ENCODE results near the gene YTHDF1.

YTHDF1 gene

GRCh38 chr20:63196768-63197470 lies 19.0 kb downstream of the YTHDF1 start:
- Histone ChIP-seq H3K27me3 (ENCODE audit: low read depth, low read length) (no peaks in the 10 kb centered on the region), H3K4me1 (ENCODE audit: control insufficient read depth in 1 of 2, insufficient read depth in 2 of 2, low read length in 2 of 2) (peaks cover 0 to 10% of the 10 kb centered on the region in 2 donors), H3K27ac (ENCODE audit: low read length) (no peak overlapping the region), H3K4me3 (ENCODE audit: low read depth in 1 of 2, low read length in 2 of 2) (no peak overlapping the region), H3K9me3 (ENCODE audit: control insufficient read depth in 1 of 2, low read length in 2 of 2) (no peaks in the 10 kb centered on the region), H3K36me3 (ENCODE audit: control insufficient read depth in 1 of 2, insufficient read depth in 2 of 2, low read length in 2 of 2) (peaks cover 19 to 27% of the 10 kb centered on the region in 2 donors)

GRCh38 chr20:63194797-63195173 lies 21.1 kb downstream of the YTHDF1 start:
- no peaks in the 10 kb centered on the region for H3K9me3 ChIP-seq (ENCODE audit: control insufficient read depth in 1 of 2, low read length in 2 of 2)
- no peak overlapping the region for H3K27ac ChIP-seq (ENCODE audit: low read length)
- H3K4me3 ChIP-seq (ENCODE audit: low read depth in 1 of 2, low read length in 2 of 2) = no peak overlapping the region
- H3K27me3 ChIP-seq (ENCODE audit: low read depth, low read length) = no peaks in the 10 kb centered on the region
- H3K4me1 ChIP-seq (ENCODE audit: control insufficient read depth in 1 of 2, insufficient read depth in 2 of 2, low read length in 2 of 2) = peaks cover 0 to 10% of the 10 kb centered on the region in 2 donors
- peaks cover 11 to 13% of the 10 kb centered on the region in 2 donors for H3K36me3 ChIP-seq (ENCODE audit: control insufficient read depth in 1 of 2, insufficient read depth in 2 of 2, low read length in 2 of 2)

DNA sequence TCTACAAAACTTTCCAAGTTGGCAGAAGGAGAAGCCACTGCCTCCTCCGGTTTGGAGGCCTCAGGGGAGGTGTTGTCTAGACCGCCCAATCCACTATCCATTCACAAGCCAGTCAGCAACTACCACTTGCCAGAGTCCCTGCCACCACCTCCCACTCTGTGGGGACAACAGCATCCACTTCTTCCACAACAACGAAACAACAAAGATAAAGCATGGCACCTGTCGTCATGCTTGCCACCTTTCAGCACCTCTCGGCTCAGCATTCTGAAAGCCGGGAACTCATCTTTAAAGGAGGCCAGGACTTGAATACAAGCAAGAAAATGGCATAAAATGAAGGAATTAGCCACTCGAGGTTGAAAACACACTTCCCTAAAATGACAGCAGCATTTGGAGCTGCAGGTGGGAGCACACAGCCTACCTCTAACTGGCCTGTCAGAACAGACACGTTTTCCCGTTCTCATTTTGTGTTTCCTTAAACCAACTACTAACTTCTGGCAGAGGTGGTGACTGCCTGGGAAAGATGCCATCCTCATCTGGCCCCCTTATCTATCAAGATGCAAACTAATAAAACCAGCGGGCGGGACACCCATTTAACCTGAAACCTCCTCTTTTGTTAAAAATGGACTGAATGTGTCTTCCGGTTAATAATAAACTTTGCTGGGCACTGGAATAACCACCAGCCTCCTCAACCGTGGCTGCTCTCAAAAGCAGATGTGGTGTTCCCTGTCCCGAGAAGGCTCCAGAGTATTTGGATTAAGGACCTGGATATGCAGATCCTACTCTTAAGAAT lies 21.7 kb downstream of the YTHDF1 start:
- Histone ChIP-seq H3K27ac (ENCODE audit: low read length) (no peak overlapping the region), H3K27me3 (ENCODE audit: low read depth, low read length) (no peaks in the 10 kb centered on the region), H3K4me1 (ENCODE audit: control insufficient read depth in 1 of 2, insufficient read depth in 2 of 2, low read length in 2 of 2) (peaks cover 0 to 10% of the 10 kb centered on the region in 2 donors), H3K36me3 (ENCODE audit: control insufficient read depth in 1 of 2, insufficient read depth in 2 of 2, low read length in 2 of 2) (peaks cover 11 to 13% of the 10 kb centered on the region in 2 donors), H3K4me3 (ENCODE audit: low read depth in 1 of 2, low read length in 2 of 2) (no peak overlapping the region), H3K9me3 (ENCODE audit: control insufficient read depth in 1 of 2, low read length in 2 of 2) (no peaks in the 10 kb centered on the region)

DNA sequence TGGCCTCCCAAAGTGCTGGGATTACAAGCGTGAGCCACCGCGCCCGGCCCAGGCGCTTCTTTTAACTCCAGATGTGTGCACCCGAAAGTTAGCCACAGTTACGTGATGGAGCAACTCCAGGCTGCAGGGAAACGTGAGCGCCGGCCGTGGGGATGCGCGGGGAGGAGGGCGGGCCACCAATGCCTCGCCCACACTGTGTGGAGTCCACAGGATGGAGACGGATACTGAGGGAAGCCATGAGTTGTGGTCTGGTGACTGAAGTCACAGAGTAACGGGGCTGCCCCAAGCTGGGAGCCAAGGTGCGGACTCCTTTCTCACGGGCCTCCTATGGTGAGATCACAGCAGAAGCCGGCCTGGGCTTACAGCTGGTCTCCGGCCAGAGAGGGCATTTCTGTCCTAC lies 23.2 kb downstream of the YTHDF1 start:
- Histone ChIP-seq H3K27me3 (ENCODE audit: low read depth, low read length) (no peaks in the 10 kb centered on the region), H3K4me1 (ENCODE audit: control insufficient read depth in 1 of 2, insufficient read depth in 2 of 2, low read length in 2 of 2) (peaks cover 0 to 6% of the 10 kb centered on the region in 2 donors), H3K27ac (ENCODE audit: low read length) (no peak overlapping the region), H3K36me3 (ENCODE audit: control insufficient read depth in 1 of 2, insufficient read depth in 2 of 2, low read length in 2 of 2) (peaks cover 11 to 12% of the 10 kb centered on the region in 2 donors), H3K9me3 (ENCODE audit: control insufficient read depth in 1 of 2, low read length in 2 of 2) (no peaks in the 10 kb centered on the region), H3K4me3 (ENCODE audit: low read depth in 1 of 2, low read length in 2 of 2) (no peak overlapping the region)

GRCh38 chr20:63191400-63191799 lies 24.5 kb downstream of the YTHDF1 start:
- Histone ChIP-seq H3K4me3 (ENCODE audit: low read depth in 1 of 2, low read length in 2 of 2) (no peak overlapping the region), H3K36me3 (ENCODE audit: control insufficient read depth in 1 of 2, insufficient read depth in 2 of 2, low read length in 2 of 2) (peaks cover 11% of the 10 kb centered on the region in 2 donors), H3K27me3 (ENCODE audit: low read depth, low read length) (no peaks in the 10 kb centered on the region), H3K4me1 (ENCODE audit: control insufficient read depth in 1 of 2, insufficient read depth in 2 of 2, low read length in 2 of 2) (no peaks in the 10 kb centered on the region), H3K9me3 (ENCODE audit: control insufficient read depth in 1 of 2, low read length in 2 of 2) (no peaks in the 10 kb centered on the region), H3K27ac (ENCODE audit: low read length) (no peak overlapping the region)

DNA sequence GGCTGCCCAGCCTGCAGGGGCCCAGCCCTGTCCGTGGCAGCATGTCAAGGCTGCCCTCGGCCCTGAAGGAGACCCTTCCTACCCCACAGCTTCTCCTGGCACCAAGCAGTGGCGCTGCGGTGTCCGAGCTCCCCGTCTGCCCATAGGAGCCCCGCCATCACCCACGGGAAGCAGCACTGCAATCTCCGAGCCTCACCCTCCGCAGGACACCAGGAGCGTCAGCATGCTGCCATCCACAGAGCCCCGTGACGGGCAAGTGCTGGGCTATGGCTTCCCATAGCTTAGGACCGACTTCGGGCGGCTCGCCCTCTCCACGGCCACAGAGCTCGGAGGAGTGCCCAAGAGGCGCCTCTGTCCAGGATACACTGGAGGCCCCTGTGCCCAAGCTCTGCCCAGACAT lies 25.1 kb downstream of the YTHDF1 start:
- no peaks in the 10 kb centered on the region for H3K27me3 ChIP-seq (ENCODE audit: low read depth, low read length)
- H3K27ac ChIP-seq (ENCODE audit: low read length) = no peak overlapping the region
- H3K4me3 ChIP-seq (ENCODE audit: low read depth in 1 of 2, low read length in 2 of 2) = no peak overlapping the region
- H3K4me1 ChIP-seq (ENCODE audit: control insufficient read depth in 1 of 2, insufficient read depth in 2 of 2, low read length in 2 of 2) = no peaks in the 10 kb centered on the region
- peaks cover 10 to 11% of the 10 kb centered on the region in 2 donors for H3K36me3 ChIP-seq (ENCODE audit: control insufficient read depth in 1 of 2, insufficient read depth in 2 of 2, low read length in 2 of 2)
- no peaks in the 10 kb centered on the region for H3K9me3 ChIP-seq (ENCODE audit: control insufficient read depth in 1 of 2, low read length in 2 of 2)

GRCh38 chr20:63189846-63190559 lies 25.9 kb downstream of the YTHDF1 start:
- Histone ChIP-seq H3K27me3 (ENCODE audit: low read depth, low read length) (no peaks in the 10 kb centered on the region), H3K36me3 (ENCODE audit: control insufficient read depth in 1 of 2, insufficient read depth in 2 of 2, low read length in 2 of 2) (peaks cover 2 to 5% of the 10 kb centered on the region in 2 donors), H3K4me3 (ENCODE audit: low read depth in 1 of 2, low read length in 2 of 2) (no peak overlapping the region), H3K4me1 (ENCODE audit: control insufficient read depth in 1 of 2, insufficient read depth in 2 of 2, low read length in 2 of 2) (no peaks in the 10 kb centered on the region), H3K27ac (ENCODE audit: low read length) (no peak overlapping the region), H3K9me3 (ENCODE audit: control insufficient read depth in 1 of 2, low read length in 2 of 2) (no peaks in the 10 kb centered on the region)

DNA sequence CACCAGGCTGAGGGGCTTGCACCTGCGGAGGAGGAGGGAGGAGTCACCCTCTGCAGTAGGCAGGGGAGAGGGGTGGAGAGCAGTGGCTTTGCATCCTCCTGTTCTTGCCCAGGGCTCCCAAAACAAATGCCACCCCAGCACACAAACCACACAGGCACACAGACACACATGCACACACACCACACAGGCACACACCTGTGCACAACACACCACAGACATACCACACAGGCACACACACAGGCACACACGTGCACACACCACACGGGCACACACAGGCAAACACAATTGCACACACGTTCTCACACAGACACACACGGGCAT lies 26.6 kb downstream of the YTHDF1 start:
- no peaks in the 10 kb centered on the region for H3K9me3 ChIP-seq (ENCODE audit: control insufficient read depth in 1 of 2, low read length in 2 of 2)
- no peaks in the 10 kb centered on the region for H3K36me3 ChIP-seq (ENCODE audit: control insufficient read depth in 1 of 2, insufficient read depth in 2 of 2, low read length in 2 of 2)
- H3K27ac ChIP-seq (ENCODE audit: low read length) = no peak overlapping the region
- no peak overlapping the region for H3K4me3 ChIP-seq (ENCODE audit: low read depth in 1 of 2, low read length in 2 of 2)
- H3K4me1 ChIP-seq (ENCODE audit: control insufficient read depth in 1 of 2, insufficient read depth in 2 of 2, low read length in 2 of 2) = no peaks in the 10 kb centered on the region
- no peaks in the 10 kb centered on the region for H3K27me3 ChIP-seq (ENCODE audit: low read depth, low read length)

DNA sequence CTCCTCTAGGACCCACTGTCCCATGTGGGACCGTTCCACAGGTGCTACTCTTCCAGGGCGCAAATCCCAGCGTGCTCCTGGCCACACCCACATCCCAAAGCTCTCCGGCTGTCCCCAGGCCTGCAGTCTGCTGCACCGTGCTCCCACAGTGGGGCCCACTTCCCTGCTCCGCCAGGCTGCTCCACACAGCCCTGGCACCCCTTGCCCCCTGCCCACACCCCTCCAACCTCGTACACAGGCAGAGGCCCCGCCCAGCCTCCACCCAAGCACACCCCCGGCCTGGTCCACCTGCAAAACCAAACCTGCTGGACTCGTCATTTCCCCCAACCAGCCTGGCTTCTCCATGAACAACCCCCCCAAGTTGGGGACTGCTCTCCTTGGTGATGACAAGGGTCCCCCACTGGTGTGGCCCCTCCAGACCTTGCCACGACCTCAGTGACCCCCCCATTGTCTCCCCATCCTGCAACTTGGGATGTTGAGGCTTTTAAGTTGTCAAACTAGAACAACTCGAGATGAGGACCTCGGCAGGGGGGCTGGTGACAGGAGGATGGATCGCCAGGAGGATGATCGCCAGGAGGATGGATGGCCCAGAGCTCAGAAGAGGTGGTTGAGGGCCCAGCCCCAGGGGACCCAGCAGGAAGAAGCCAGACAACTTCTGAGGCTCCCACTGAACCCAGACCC lies 27.1 kb downstream of the YTHDF1 start:
- no peak overlapping the region for H3K27ac ChIP-seq (ENCODE audit: low read length)
- no peaks in the 10 kb centered on the region for H3K9me3 ChIP-seq (ENCODE audit: control insufficient read depth in 1 of 2, low read length in 2 of 2)
- no peaks in the 10 kb centered on the region for H3K27me3 ChIP-seq (ENCODE audit: low read depth, low read length)
- H3K4me3 ChIP-seq (ENCODE audit: low read depth in 1 of 2, low read length in 2 of 2) = no peak overlapping the region
- H3K4me1 ChIP-seq (ENCODE audit: control insufficient read depth in 1 of 2, insufficient read depth in 2 of 2, low read length in 2 of 2) = no peaks in the 10 kb centered on the region
- no peaks in the 10 kb centered on the region for H3K36me3 ChIP-seq (ENCODE audit: control insufficient read depth in 1 of 2, insufficient read depth in 2 of 2, low read length in 2 of 2)

DNA sequence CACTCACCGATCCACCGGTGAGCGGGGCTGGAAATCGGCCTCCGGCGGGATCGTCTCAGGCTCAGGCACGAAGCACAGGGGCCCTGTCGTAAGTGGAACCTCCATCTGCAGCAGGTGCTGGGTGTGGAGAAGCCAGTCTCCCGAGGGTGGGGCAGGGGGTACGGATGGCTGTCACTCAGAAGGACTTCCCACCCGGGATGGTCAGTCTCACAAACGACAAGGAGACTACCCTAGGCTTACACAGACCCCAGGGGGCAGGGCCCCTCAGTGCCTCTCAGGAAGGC lies 27.8 kb downstream of the YTHDF1 start:
- no peaks in the 10 kb centered on the region for H3K36me3 ChIP-seq (ENCODE audit: control insufficient read depth in 1 of 2, insufficient read depth in 2 of 2, low read length in 2 of 2)
- H3K9me3 ChIP-seq (ENCODE audit: control insufficient read depth in 1 of 2, low read length in 2 of 2) = no peaks in the 10 kb centered on the region
- no peaks in the 10 kb centered on the region for H3K27me3 ChIP-seq (ENCODE audit: low read depth, low read length)
- H3K4me1 ChIP-seq (ENCODE audit: control insufficient read depth in 1 of 2, insufficient read depth in 2 of 2, low read length in 2 of 2) = no peaks in the 10 kb centered on the region
- no peak overlapping the region for H3K4me3 ChIP-seq (ENCODE audit: low read depth in 1 of 2, low read length in 2 of 2)
- H3K27ac ChIP-seq (ENCODE audit: low read length) = no peak overlapping the region

Measured in muscle layer of duodenum (tissue), 2 donors.